Adrenal gland (tissue), 5 donors: ENCODE results near the gene GRB10.

Source experiments
- POLR2A ChIP-seq, 2 donors: fragments of 450-650 bp; IDR thresholded peaks; one replicate each; pipeline ENCODE4 v1.6.1; 2017; ENCODE audit warnings: antibody characterized with exemption in 2 of 2, mild to moderate bottlenecking in 2 of 2, moderate library complexity in 1 of 2
- TF ChIP-seq, protein P1 (sequence below), 6 experiments: fragments of 450-650 bp in 4 of 6; fragments of 200-600 bp in 2 of 6; sonication (generic) in 1 of 6; IDR thresholded peaks; 1 replicate in 5 of 6; 2 replicates in 1 of 6; pipeline versions ENCODE4 v1.5.1 to v1.8.0; 2016 to 2021; ENCODE audit warnings: antibody characterized with exemption in 6 of 6, mild to moderate bottlenecking in 2 of 6, moderate library complexity in 1 of 6
- donor health status: DM: no; HTN: no; CAD: no.

DNA sequence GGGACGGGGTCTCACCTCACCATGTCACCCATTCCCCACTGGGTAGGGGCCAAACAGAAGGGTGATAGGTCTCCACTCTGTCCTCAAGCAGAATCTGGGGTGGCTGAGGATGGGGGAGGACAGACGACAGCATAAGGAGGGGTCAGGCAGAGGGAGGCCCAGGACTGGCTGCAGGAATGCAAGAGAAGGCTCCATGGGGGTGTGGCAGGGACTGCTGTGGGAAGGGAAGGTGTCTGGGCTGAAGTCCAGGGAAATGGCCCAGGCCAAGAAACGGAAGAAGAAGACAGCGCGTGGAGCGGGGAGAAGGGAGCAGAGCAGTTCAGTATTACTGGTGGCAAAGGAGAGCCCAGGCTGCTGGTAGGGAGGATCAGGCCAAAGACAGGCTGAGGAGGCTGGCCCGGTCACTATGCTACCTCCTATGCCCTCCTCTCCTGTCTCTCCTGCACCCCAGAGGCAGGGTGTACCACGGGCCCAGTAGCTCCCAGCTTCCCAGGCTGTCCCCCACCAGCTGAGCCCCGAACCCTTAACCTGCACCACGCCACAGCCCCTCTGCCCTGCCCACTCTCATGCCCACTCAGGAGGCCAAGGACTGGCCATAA, 60.9 kb downstream of the GRB10 start:
- TF ChIP-seq, protein P1, sequence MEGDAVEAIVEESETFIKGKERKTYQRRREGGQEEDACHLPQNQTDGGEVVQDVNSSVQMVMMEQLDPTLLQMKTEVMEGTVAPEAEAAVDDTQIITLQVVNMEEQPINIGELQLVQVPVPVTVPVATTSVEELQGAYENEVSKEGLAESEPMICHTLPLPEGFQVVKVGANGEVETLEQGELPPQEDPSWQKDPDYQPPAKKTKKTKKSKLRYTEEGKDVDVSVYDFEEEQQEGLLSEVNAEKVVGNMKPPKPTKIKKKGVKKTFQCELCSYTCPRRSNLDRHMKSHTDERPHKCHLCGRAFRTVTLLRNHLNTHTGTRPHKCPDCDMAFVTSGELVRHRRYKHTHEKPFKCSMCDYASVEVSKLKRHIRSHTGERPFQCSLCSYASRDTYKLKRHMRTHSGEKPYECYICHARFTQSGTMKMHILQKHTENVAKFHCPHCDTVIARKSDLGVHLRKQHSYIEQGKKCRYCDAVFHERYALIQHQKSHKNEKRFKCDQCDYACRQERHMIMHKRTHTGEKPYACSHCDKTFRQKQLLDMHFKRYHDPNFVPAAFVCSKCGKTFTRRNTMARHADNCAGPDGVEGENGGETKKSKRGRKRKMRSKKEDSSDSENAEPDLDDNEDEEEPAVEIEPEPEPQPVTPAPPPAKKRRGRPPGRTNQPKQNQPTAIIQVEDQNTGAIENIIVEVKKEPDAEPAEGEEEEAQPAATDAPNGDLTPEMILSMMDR (IDR thresholded peaks at IDR 0.05) = no peak
- no peak for TF ChIP-seq POLR2A (IDR thresholded peaks at IDR 0.05)
